Neural progenitor cell (in vitro differentiated cells): ENCODE results near the gene NBAS.

Experiments used
- EZH2phosphoT487 ChIP-seq: fragments of 200-600 bp; sonication (generic); IDR thresholded peaks from 2 replicates; pipeline ENCODE4 v1.6.1; 2017; ENCODE audit warnings: antibody characterized with exemption
- TF ChIP-seq, protein P1 (sequence below): fragments of 200-600 bp; sonication (generic); IDR thresholded peaks from 2 replicates; pipeline ENCODE4 v1.5.1; 2017; ENCODE audit warnings: antibody characterized with exemption, mild to moderate bottlenecking

DNA sequence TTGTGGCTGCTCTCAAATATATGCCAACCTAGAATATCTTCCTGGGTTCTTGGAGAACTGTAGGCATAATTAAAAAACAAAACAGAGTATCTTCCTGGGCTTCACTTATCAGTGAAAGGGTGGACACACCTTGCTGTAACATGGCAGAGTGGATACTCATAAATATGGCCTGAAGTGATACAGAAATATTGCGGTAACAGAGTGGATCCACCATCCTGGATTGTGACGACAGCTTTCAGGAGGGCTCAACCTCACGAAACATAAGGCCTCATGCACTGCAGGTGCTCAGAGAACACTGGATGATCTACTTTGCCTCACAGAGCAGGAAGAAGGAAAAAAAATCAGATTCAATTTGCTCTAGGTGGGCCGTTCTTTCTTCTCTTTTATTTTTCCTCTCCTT is 336.0 kb downstream of the NBAS start:
- TF ChIP-seq EZH2phosphoT487: no peak
- TF ChIP-seq, protein P1, sequence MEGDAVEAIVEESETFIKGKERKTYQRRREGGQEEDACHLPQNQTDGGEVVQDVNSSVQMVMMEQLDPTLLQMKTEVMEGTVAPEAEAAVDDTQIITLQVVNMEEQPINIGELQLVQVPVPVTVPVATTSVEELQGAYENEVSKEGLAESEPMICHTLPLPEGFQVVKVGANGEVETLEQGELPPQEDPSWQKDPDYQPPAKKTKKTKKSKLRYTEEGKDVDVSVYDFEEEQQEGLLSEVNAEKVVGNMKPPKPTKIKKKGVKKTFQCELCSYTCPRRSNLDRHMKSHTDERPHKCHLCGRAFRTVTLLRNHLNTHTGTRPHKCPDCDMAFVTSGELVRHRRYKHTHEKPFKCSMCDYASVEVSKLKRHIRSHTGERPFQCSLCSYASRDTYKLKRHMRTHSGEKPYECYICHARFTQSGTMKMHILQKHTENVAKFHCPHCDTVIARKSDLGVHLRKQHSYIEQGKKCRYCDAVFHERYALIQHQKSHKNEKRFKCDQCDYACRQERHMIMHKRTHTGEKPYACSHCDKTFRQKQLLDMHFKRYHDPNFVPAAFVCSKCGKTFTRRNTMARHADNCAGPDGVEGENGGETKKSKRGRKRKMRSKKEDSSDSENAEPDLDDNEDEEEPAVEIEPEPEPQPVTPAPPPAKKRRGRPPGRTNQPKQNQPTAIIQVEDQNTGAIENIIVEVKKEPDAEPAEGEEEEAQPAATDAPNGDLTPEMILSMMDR: no peak
